NCI-H2196 treated with DMSO at 0.1 percent for 48 hours (cell line): ENCODE measurements around the gene DIS3L2.

Source experiments
- DNase-seq: peaks from one replicate; lab custom pipeline; 2025; ENCODE audit not compliant: unreplicated experiment; lab: John Stamatoyannopoulos, UW

The DIS3L2 gene

DNA sequence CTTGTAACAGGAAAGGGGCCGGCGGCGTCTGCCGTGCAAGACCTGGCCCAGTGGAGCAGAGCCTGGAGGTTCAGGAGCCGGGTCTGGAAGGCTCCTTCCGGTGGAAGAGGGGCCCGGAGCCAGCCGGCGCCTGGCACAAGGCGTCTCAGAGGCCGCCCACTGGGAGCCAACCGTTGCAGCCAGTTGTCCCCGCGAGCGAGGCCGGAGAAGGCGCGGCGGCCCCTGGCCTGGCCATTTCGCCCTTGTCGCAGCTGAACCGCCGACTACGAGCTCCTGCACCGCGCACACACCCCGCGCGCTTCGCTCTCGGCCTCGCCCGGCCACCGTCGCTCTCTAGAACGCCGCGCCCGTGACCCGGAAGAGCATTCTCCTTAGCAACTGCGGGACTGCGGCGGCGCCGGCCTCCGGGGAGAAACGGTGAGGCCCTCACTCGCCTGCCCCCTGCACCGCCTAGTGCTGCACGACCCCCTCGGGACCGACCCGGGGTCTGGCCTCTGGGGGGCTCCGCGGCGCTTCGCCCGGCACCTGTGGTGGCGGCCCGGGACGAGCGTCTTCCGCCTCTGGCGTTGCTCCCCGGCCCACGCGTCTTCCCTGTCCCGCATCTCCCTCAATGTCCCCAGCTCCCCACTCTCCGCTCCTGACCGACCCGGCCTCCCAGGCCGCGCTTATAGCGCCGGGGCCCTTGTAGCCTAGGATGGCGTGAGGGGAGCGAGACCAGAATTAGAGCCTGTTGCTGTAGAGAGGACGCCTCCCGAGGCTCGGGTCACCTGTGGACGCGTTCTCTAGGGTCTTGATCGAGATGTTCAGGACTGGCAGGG, at the start of gene DIS3L2:
DIS3L2 (plus strand) TSS at position 365 of the 818 bp plus-strand sequence. CDS start 53,215 bp downstream, outside the sequence.
- DNase-seq: peak; percentile 67

GRCh38 chr2:231914077-231914690, 47.3 kb upstream of the DIS3L2 start:
- DNase-seq: no peak

DNA sequence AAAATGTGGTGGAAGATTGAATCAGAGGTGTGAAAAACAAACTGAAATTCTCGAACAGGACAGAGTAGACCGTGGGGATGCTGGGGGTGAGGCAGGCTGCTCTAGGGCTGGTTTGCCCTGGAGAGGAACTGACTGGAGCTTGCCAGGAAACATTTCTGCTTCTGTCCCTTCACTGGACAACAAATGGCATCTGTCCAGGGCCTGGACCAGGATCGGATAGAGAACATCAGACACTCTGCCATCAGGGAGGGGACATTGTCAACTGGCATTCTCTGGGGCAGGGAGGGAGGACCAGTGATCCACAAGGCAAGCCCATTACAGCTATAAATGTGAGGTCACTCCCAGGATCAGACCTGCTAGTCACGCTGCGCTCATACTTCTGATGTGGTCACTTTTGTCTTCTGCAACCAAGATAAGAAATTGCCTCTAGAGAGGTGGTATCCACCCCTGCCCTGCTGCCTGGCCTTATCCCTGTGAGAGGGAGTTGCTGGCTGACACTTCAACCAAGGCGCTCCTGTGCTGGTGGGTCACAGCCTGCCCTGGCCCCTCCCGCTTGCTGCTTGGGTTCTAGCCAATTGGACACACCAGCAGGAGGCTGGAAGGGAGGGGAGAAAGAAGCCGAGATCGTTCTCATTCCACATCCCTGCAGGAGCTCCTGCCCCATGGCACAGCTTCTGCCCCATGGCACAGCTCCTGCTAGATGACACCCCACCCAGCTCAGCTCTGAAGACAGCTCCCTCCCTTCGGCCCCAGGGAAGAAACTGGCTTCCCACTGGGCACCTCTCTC, 44.0 kb upstream of the DIS3L2 start:
- DNase-seq: no peak

DNA sequence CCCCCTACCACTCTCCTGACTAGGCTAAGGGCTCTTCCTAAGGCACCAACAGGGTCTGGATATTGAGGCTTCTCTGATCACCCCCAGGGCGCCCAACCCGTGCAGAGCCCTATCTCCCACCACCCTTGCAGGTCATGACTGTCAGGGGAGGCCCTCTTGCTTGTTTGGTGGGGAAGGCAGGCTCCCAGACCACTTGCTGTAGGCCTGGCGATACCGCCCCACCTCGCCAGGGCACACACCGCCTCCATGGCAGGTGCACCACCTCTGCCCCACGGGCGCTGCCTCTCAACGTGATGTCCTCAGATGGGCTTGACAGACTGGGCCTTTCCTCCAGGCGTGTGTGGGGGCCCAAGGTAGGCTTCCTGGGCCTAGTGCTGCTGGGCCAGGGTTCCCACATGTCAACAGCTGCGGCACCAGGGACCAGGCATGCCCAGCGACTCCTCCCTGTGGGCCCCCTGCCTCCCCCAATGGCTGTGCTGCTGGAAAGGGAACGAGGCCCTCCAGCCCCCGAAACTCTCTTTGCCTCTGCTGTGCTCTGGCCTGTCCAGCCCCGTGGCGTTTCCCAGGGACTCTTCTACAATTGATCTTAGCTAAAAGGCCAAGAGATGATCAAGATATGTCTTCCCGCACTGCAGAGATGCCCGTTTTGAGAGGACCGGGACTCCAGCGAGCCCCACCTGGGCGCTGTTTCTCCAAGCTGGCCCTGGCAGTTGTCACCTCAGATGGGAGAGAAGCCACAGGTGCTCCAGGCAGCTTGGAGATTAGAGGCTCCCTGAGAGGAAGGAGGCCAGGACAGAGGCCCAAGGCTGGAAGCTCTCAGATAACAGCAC, 42.8 kb upstream of the DIS3L2 start:
- DNase-seq: no peak

- no peak for DNase-seq
Measured at GRCh38 chr2:231919341-231920035, 42.0 kb upstream of the DIS3L2 start.

- DNase-seq: no peak
Measured at GRCh38 chr2:231920366-231920765, 41.1 kb upstream of the DIS3L2 start.

- DNase-seq: no peak
Measured at GRCh38 chr2:231920795-231921194, 40.7 kb upstream of the DIS3L2 start.

GRCh38 chr2:231922311-231923009, 39.1 kb upstream of the DIS3L2 start:
- no peak for DNase-seq

DNA sequence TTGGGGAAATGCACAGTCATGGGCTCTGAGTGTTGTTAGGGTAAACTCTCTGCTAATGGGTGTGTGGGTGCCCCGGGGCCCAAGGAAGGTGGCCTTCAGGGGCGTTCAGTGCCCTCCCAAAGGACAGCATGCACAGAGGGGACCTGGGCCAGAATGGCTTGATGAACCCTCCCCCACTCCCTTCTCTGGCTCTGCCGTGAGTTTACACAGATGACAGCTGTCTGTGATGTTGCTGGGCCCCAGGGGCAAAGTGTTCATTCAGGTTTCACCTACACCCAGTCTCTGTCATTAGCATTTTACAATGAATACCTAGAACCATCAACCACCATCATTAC, 38.5 kb upstream of the DIS3L2 start:
- no peak for DNase-seq

DNA sequence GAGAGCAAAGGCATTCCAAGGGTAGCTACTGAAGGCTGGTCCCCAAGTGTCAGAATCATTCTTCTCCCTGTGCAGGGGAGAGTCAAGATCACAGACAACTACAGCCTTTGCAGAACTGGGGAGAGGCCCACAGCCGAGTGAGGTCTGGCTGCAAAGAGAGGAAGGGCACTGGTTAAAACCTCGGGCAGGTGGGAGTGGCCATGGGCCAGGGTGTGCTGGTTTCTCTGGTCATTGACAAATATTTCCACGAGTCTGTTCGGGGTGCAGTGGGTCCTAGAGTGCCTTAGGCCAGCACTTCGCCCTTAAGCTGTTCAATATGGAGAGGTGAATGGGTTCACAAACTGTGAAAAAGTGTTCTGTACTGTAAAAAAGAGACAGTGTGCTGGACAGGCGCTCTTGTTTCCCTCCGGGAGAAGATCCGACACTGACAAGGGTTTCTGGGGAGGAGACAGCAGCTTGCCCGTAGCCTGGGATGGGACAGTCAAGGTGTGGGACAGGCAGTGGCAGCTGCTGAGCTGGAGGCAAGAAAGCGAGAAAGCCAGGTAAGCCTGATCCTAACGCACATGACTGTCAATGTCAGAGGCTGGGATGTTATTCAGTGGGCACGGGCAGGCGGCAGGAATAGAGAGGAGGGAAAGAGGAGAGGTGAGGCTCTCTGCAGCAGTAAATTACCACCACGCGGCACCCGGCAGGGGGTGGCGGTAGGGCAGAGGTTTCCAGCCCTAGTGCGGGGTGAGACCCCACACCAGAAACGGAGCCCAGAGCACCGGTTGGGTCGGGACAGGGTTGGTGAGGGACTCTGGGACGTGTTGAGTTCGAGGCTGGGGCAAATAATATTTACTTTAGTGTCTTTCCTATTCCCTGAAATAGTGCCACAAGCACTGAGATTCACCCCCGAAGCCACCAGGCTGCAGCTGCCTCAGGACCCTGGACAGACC, 37.3 kb upstream of the DIS3L2 start:
- DNase-seq: no peak

DNA sequence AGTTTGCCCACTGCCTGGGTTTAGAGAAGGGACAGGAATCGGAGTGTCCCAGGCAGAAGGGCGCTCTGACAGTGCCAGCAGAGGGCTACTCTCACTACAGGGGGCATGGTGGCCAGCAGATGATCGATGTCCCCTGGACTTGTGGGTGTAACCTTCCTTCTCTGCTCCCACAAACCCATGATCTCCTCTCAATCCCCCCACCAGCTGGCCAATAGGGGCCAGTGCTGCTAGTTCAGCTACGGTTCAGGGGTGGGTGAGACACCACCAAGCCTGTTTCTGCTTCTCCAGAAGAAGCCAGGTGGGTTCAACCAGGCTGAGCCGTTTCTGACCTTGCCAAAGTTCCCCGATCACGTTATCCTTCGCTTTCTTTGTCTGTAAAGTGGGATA, 36.6 kb upstream of the DIS3L2 start:
- DNase-seq: no peak

DNA sequence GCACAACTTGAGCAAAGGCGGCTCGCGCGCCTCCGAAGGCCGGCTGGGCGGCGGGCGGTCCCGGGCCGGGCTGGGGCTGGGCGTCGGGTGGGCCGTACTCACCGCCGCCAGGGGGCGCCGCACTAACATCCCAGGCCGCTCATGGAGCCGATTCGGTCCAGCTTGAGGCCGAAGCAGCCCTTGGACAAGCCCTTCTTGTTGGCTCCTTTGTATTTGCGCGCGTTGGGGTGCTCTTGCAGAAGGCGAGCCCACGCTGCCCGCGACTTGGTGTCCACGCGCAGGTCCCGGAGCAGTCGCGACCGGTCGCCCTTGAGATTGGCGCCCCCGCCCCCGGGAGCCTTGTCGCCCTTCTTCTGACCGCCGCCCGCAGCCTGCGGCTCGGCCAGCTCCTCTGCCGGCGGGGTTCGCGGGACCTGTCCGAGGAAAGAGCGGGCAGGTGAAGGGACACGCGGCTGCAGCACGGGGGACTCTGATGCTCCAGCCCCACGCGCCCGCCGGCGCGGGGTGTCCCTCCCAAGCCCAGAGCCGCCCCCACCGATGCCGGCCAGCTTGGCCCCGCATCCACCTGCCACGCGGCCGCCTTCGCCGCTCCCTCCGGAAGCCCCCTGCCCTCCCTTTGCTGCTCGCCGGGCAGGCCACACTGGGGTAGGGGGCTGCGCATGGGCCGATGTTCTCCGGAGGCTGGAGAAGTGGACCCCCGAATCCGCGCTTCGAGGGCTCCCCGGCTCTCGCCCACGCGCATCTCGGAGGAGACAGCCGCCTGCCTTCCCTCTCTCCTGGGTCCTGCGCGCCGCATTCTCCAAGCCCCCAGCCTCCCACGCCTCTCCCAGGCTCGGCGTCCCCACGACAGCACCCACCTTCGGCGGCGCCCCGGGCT, 36.0 kb upstream of the DIS3L2 start:
- peak; percentile 61 for DNase-seq

DNA sequence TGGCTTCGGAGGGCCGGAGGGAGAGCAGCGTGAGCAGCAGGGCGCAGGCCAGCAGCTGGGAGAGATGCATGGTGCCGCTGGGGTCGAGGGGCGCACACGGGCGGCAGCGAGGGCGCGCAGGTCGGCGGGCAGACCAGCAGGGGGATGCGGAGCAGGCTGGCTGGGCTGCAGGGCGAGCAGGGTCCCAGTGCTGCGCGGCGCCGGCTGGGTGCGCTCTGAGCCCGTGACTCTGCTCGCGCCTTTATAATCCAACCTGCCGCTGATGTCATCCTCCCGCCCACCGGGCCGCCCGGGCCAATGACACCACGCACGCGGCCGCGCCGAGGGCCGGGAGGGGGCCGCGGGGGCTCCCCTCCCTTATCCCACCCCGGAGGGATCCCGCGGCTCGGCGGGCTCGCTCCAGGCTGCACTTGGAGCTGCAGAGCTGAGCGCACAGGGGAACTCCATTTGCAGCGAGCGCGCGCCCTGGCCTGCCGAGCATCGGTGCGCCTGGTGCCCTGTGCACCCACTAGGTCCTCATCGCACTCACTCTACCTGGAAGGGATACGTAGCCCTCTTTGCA, 35.3 kb upstream of the DIS3L2 start, which contains the start of gene NPPC:
NPPC (minus strand) TSS at position 217 of the 562 bp plus-strand sequence; CDS start at position 70, 147 bp downstream.
- peak; percentile 69 for DNase-seq

DNA sequence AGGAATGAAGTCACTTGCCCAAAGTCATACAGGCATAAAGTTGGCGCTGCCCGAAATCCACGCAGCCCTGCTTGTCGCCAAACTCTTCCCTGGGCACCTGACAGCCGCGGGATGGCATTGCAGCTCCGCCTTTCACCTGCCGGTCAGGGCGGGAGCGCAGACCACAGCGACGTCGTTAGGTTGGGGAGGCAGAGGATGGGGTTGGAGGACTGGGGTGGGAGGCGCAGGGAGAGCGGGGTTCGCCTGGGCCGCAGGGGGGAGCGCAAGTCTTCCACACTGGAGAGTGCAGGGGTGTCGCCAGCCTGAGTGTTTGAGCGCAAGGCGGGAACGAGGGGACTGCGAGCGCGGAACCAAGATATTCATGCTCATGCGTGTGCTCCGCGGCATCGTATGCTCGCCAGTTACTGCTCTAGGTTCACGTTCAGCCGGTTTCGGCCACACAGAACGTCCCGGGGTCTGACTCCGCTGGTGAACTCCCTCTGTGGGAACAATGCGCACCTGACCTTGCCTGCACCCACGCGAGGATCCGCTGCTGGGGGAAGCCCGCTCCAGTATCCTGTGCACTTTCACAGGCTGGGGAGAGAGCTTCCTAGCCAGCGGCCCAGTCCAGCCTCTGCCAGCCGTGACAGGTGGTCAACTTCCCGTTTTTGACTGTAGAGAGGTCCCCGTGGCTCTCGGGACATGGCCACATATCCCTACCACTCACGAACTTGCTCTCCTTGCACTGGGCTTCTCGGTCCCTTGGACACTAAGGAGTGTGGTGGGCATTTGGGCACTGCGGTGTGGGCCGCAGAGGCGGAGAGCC, 34.5 kb upstream of the DIS3L2 start:
- no peak for DNase-seq

DNA sequence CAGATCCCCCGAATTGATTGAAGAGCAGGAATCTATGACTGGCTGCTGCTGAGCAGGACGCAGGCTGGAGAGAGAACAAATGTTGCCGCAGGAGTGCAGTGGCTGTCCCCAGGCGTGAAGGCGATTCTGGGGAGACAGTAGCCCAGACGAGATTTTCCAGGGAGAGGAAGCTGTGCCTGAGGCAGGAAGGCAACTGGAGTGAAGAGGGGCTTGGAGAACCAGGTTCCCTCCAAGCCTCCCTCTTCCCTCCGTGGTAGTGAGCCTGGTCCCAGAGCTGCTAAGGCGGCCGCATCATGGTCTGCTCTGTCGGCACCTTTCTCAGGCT, 34.0 kb upstream of the DIS3L2 start:
- DNase-seq: no peak

DNA sequence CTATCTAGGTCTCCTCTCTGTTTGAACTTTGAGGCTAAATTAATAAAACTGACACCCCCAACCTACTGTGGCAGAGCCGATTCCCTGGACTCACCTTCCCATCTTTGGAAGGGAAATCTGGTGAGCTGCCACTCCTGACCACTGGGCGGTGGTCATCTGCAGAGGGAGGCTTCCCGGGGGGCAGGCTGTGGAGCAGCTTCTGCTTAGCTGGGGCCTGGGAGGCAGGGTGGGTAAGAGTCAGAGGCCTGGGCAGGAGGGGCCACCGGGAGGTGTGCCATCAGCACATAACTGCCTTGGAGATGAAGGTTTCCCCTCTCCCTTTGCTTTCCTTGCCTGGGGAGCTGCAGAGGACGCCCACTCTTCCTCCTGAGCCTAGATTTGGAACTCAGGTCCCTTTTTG, 33.0 kb upstream of the DIS3L2 start:
- DNase-seq: no peak
